Upper lobe of right lung (tissue), 1 donor: ENCODE results near the gene RAD23B. TPM values are rescaled to one million over a fixed set of nuclear protein-coding genes. Genes with fewer than 3 reads are reported as not detected.
A peak's percentile ranks its signal among the peaks of the same experiment; 100 is the strongest.

Experiments
- ATAC-seq: fragments of 200-7000 bp; cut with Tn5 transposase; one replicate; pipeline ENCODE4 v1.9.1; 2020; ENCODE audit warnings: mild to moderate bottlenecking, moderate library complexity
- DNase-seq: peaks from one replicate; pipeline ENCODE4 v3.0.0-alpha.2; 2020
- H3K27ac ChIP-seq: fragments of 200-600 bp; one replicate; pipeline ENCODE4 v1.8.0; 2022
- H3K27me3 ChIP-seq: fragments of 200-600 bp; one replicate; pipeline ENCODE4 v1.8.0; 2022; ENCODE audit warnings: mild to moderate bottlenecking
- H3K36me3 ChIP-seq: fragments of 200-600 bp; one replicate; pipeline ENCODE4 v1.8.0; 2022
- H3K4me1 ChIP-seq: fragments of 200-600 bp; one replicate; pipeline ENCODE4 v1.8.0; 2022
- H3K4me3 ChIP-seq: fragments of 200-600 bp; one replicate; pipeline ENCODE4 v1.8.0; 2022; ENCODE audit warnings: mild to moderate bottlenecking
- H3K9me3 ChIP-seq: fragments of 200-600 bp; one replicate; pipeline ENCODE4 v1.8.0; 2022
- CTCF ChIP-seq: fragments of 200-600 bp; IDR thresholded peaks from one replicate; pipeline ENCODE4 v1.8.0; 2022; ENCODE audit warnings: antibody characterized with exemption
- intact Hi-C: fragments of 100-400 bp; cut with DNase I; formaldehyde crosslinking; loops from one replicate; pipeline ENCODE4 v1.11.0; 2022
- total RNA-seq: library from RNA; stranded (reverse); fragmentation: NEBNext Ultra II Directional; extraction: Animal tissue kit (Norgen Biotek cat#: 25700); gene quantifications from one replicate; pipeline ENCODE4 v1.2.1, GENCODE V29; 2021
- donor health status: DM: no; HTN: yes; CAD: no; lungs with severe emphysema.

Gene RAD23B
- total RNA-seq, 1 donor from 2014 or later, result 98.0 TPM

- DNase-seq (no peak), ATAC-seq (no peak)
- H3K36me3 ChIP-seq, result no peaks in the 10 kb centered on the region
- H3K4me3 ChIP-seq, result peak overlapping the region; percentile 84
- H3K27ac ChIP-seq, result peak overlapping the region; percentile 98
- peaks cover 24% of the 10 kb centered on the region for H3K4me1 ChIP-seq
- H3K27me3 ChIP-seq, result no peaks in the 10 kb centered on the region
- no peak for TF ChIP-seq CTCF
- intact Hi-C loops, result no loop called here
- H3K9me3 ChIP-seq, result no peaks in the 10 kb centered on the region
Observed at GRCh38 chr9:107281922-107282667, 984 bp upstream of the RAD23B start.

GRCh38 chr9:107283623-107284616 lies 841 bp downstream of the RAD23B start:
- ATAC-seq, result peak; percentile 74
- Histone ChIP-seq H3K4me1 (peaks cover 35% of the 10 kb centered on the region), H3K36me3 (no peaks in the 10 kb centered on the region), H3K27ac (peak overlapping the region; percentile 98), H3K27me3 (no peaks in the 10 kb centered on the region), H3K4me3 (peak overlapping the region; percentile 84), H3K9me3 (no peaks in the 10 kb centered on the region)
- TF ChIP-seq CTCF, result no peak
- DNase-seq, result peak; percentile 90
- intact Hi-C loops, result no loop called here

- no peak for DNase-seq
Observed at GRCh38 chr9:107284636-107285035, 1.6 kb downstream of the RAD23B start.

GRCh38 chr9:107285286-107285685 lies 2.2 kb downstream of the RAD23B start:
- intact Hi-C loops, result no loop called here
- no peaks in the 10 kb centered on the region for H3K36me3 ChIP-seq
- peaks cover 43% of the 10 kb centered on the region for H3K4me1 ChIP-seq
- H3K9me3 ChIP-seq, result no peaks in the 10 kb centered on the region
- DNase-seq (no peak), ATAC-seq (no peak)
- no peaks in the 10 kb centered on the region for H3K27me3 ChIP-seq
- TF ChIP-seq CTCF, result no peak
- H3K4me3 ChIP-seq, result peak overlapping the region; percentile 84
- H3K27ac ChIP-seq, result peak overlapping the region; percentile 98

More at GRCh38 chr9:107284636-107285035, 1.6 kb downstream of the RAD23B start:
- Histone ChIP-seq H3K4me1 (peaks cover 37% of the 10 kb centered on the region), H3K4me3 (peak overlapping the region; percentile 84), H3K9me3 (no peaks in the 10 kb centered on the region), H3K36me3 (no peaks in the 10 kb centered on the region), H3K27ac (peak overlapping the region; percentile 98), H3K27me3 (no peaks in the 10 kb centered on the region)
- no peak for TF ChIP-seq CTCF
- intact Hi-C loops, result no loop called here
- no peak for ATAC-seq

- Histone ChIP-seq H3K36me3 (no peaks in the 10 kb centered on the region), H3K27ac (peak overlapping the region; percentile 98), H3K4me3 (peak overlapping the region; percentile 84), H3K4me1 (peaks cover 49% of the 10 kb centered on the region), H3K9me3 (no peaks in the 10 kb centered on the region), H3K27me3 (no peaks in the 10 kb centered on the region)
- intact Hi-C loops, result no loop called here
- DNase-seq (no peak), ATAC-seq (no peak)
- no peak for TF ChIP-seq CTCF
Observed at GRCh38 chr9:107286057-107286456, 3.0 kb downstream of the RAD23B start.
